GM18517 (cell line): ENCODE results near the gene PGBD5.

Experiments used
- ATAC-seq: cut with Tn5 transposase; IDR thresholded peaks from one replicate; pipeline ENCODE4 v1.9.1; 2021; ENCODE audit warnings: mild to moderate bottlenecking, moderate library complexity; ENCODE audit not compliant: unreplicated experiment

Gene PGBD5

GRCh38 chr1:230308039-230308438 is 118.1 kb downstream of the PGBD5 start:
- ATAC-seq = no peak

GRCh38 chr1:230307213-230307612 is 118.9 kb downstream of the PGBD5 start:
- ATAC-seq = no peak

DNA sequence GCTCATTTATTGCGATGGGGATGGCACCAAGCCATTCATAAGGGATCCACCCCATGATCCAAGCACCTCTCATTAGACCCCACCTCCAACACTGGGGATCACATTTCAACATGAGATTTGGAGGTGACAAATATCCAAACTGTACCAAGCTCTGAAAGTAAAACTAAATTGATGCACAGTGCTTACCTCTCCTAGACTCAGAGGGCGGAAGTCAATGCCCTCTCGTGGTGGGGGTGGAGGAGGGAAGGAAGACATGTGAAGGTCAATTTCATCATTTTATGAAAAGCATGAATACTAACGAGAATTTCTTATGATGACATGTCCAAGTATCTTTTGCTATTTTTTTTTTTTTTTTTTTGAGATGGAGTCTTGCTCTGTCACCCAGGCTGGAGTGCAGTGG is 120.0 kb downstream of the PGBD5 start:
- no peak for ATAC-seq

GRCh38 chr1:230303822-230304221 is 122.3 kb downstream of the PGBD5 start:
- ATAC-seq = no peak

DNA sequence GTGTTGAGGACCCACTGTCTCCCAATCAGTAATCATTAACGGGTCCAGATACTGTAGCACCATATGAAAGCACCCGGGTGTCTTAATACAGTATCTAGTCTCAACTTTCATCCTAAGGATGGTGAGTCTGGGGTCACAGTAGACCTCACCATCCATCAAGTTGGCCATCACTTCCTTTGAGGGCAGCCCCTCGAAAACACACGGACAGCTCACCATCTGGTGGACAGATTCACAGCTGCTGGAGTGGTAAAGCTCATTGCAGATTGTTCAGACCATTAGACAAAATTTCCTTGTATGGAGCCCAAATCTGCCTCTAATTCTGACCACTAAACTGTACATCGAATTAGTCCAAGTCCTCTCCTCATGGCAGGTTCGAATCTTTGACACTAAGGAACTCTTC is 123.1 kb downstream of the PGBD5 start:
- ATAC-seq = no peak

DNA sequence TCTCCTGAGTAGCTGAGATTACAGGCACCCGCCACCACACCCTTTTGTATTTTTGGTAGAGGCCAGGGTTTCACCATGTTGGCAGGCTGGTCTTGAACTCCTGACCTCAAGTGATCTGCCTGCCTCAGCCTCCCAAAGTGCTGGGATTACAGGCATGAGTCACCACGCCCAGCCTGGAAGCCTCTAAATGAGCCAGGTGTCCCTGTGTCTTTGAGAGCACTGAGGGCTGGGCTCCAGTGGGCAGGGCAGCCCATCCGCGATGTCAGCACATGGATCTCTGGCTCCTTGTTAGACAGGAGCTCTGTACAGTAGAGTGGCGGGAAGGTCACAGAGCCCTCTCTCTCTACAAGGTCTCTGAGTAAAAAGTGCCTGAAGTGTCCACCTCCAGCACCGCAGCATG is 124.3 kb downstream of the PGBD5 start:
- ATAC-seq = no peak

GRCh38 chr1:230301322-230301721 is 124.8 kb downstream of the PGBD5 start:
- no peak for ATAC-seq

GRCh38 chr1:230300322-230301301 is 125.5 kb downstream of the PGBD5 start:
- ATAC-seq = no peak

GRCh38 chr1:230299191-230300006 is 126.7 kb downstream of the PGBD5 start:
- no peak for ATAC-seq

DNA sequence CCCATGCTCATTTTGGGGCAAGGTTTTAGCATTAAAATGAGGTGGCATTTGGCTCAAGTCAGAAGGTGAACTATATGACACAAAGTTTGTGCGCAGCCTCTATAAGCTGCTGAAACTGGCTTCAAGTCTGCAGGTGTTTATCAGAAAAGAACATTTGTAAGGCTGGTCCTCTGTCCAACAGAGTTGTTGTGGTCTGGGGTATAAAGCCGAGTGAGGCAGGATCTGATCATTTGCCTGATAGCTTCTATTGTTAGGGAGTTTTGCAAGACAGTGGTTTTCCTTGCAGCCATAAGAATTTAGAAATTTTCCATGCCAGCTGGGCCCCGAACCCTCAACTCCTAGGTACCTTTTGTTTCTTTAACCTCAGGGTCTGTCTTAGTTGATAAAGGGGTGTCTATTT is 130.8 kb downstream of the PGBD5 start:
- ATAC-seq = no peak

DNA sequence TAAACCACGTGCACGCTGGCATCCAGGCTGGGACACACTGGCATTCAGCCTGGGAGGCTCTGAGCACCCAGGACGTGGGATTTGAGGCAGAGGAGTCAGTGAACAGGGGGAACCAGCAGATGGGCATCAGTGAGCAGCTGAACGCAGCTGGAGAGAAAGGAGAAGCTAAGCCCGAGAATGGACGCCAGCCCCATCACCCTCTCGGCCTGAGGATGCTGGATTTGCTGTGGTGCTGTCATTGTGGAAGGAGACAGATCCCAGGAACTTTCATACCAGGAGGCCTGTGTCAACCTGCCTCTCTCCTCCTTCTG is 132.8 kb downstream of the PGBD5 start:
- ATAC-seq = no peak

DNA sequence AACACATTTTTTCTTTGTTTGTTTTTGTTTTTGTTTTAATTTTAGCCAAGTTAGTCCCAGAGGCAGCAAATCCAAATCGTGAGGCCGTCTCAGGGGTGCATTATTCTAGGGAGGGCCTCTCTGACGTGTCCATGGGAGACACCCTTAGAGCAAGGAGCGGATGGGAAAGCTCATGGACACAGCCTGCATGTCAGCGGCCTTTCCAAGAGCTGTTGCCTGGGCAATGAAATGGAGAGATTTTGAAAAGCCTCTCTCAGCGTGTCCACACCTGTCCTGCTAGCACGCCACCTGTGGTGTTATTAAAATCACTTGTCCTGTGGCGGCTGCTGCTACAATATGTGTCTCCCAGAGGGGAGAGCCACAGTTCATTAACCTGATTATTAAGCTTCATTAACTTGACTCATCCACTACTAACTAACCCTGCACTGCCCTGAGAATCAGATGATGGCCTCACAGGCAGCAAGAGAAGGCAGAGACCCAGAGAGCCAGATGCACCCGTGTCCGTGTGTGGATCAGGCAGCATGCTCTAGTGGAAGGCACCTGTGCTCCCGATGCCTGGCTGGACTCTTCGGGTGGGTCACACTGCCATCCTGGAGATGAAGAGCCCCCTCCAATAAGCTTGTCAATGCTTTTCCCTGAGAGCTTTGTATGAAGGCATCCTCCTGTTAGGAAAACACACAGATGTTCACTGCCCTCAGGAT is 133.3 kb downstream of the PGBD5 start:
- ATAC-seq = no peak

GRCh38 chr1:230291731-230292620 is 134.2 kb downstream of the PGBD5 start:
- ATAC-seq = no peak

GRCh38 chr1:230289350-230289644 is 136.8 kb downstream of the PGBD5 start:
- ATAC-seq = no peak

- no peak for ATAC-seq
These were observed 137.3 kb downstream of the PGBD5 start for GRCh38 chr1:230288641-230289349.

DNA sequence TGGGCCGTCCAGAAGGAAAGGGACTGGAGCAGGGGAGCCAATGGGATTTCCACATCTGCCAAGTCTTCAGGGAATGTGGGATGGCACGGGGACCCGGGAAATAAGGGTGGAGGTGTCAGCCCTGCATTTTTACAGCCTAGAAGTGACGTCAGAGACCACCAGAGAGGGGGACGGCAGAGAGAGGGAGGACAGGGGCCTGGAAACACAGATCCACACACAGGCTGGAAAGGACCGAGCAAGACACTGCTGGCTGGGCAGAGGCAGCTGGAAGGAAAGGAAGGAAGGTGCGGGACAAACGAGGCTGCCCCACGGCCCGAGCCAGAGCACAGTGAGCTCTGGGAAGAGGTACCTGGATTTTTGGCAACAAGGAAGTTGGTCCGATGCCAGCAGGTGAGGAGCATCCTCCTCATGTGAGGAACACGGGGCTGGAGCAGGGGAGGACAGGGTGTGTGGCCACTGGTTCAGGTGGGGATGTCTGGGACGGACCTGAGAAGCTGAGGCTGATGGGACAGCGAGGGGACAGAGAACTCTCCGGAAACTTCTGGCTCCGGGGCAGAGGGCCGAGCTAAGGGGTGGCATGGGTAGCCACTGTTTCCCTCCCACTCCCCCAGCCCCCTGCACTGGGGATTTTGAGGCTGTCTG is 138.3 kb downstream of the PGBD5 start:
- no peak for ATAC-seq

GRCh38 chr1:230286890-230287269 is 139.3 kb downstream of the PGBD5 start:
- no peak for ATAC-seq

- ATAC-seq = no peak
These were observed 139.8 kb downstream of the PGBD5 start for GRCh38 chr1:230286166-230286889.

DNA sequence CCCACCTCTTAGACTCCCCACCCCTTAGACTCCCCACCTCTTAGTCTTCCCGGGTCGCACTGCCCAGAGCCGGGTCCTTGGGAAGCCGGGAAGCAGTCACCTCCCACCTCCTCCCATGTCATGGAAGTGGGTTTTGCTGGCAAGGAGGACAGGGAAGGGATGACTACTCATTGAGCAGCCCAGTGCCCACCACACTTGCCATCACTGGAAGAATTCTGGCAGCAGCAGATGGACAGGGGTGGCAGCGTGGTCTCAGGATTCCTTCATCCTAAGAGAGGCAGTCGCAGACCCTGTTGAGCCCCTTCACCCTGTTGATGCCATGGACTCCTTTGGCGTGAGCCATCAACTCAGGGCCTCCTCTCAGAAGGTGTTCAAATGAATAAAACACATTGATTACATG is 140.8 kb downstream of the PGBD5 start:
- no peak for ATAC-seq
